Limb (tissue), 2 donors: ENCODE results near the gene MYH15.

ENCODE experiments used
- DNase-seq, 2 donors: peaks; one replicate each; pipeline ENCODE4 v3.0.0-alpha.2; 2016; ENCODE audit errors: extremely low spot score in 2 of 2

Gene MYH15

GRCh38 chr3:108511055-108511454, 659 bp upstream of the MYH15 start:
- DNase-seq: no peak

- DNase-seq: no peak
Measured at GRCh38 chr3:108509871-108510270, 525 bp downstream of the MYH15 start.

GRCh38 chr3:108509263-108509662, 1.1 kb downstream of the MYH15 start:
- DNase-seq: no peak

- DNase-seq: no peak
Measured at GRCh38 chr3:108507902-108508301, 2.5 kb downstream of the MYH15 start.

- no peak for DNase-seq
Measured at GRCh38 chr3:108505811-108506210, 4.6 kb downstream of the MYH15 start.

- no peak for DNase-seq
Measured at GRCh38 chr3:108503722-108504121, 6.7 kb downstream of the MYH15 start.

- no peak for DNase-seq
Measured at GRCh38 chr3:108501535-108501934, 8.9 kb downstream of the MYH15 start.

GRCh38 chr3:108500728-108501127, 9.7 kb downstream of the MYH15 start:
- no peak for DNase-seq

- DNase-seq: no peak
Measured at GRCh38 chr3:108497271-108497670, 13.1 kb downstream of the MYH15 start.

GRCh38 chr3:108495717-108496116, 14.7 kb downstream of the MYH15 start:
- DNase-seq: no peak

- DNase-seq: no peak
Measured at GRCh38 chr3:108494906-108495531, 15.4 kb downstream of the MYH15 start.

GRCh38 chr3:108493862-108494261, 16.5 kb downstream of the MYH15 start:
- no peak for DNase-seq

GRCh38 chr3:108491456-108491855, 18.9 kb downstream of the MYH15 start:
- DNase-seq: no peak

GRCh38 chr3:108489776-108490175, 20.6 kb downstream of the MYH15 start:
- peak; percentile 38 to 41 for DNase-seq

- DNase-seq: no peak
Measured at GRCh38 chr3:108488631-108489030, 21.8 kb downstream of the MYH15 start.

- no peak for DNase-seq
Measured at GRCh38 chr3:108487439-108487838, 23.0 kb downstream of the MYH15 start.

GRCh38 chr3:108486941-108487340, 23.5 kb downstream of the MYH15 start:
- no peak for DNase-seq

GRCh38 chr3:108486338-108486737, 24.1 kb downstream of the MYH15 start:
- no peak for DNase-seq

- DNase-seq: no peak
Measured at GRCh38 chr3:108485146-108485545, 25.2 kb downstream of the MYH15 start.

GRCh38 chr3:108479224-108479623, 31.2 kb downstream of the MYH15 start:
- no peak for DNase-seq

- DNase-seq: peak; percentile 67
Measured at GRCh38 chr3:108477511-108478147, 32.8 kb downstream of the MYH15 start.

- no peak for DNase-seq
Measured at GRCh38 chr3:108475220-108475782, 35.1 kb downstream of the MYH15 start.

- DNase-seq: no peak
Measured at GRCh38 chr3:108474581-108474980, 35.8 kb downstream of the MYH15 start.
